Measurements from ENCODE around the gene PNPLA2.

The PNPLA2 gene, protein sequence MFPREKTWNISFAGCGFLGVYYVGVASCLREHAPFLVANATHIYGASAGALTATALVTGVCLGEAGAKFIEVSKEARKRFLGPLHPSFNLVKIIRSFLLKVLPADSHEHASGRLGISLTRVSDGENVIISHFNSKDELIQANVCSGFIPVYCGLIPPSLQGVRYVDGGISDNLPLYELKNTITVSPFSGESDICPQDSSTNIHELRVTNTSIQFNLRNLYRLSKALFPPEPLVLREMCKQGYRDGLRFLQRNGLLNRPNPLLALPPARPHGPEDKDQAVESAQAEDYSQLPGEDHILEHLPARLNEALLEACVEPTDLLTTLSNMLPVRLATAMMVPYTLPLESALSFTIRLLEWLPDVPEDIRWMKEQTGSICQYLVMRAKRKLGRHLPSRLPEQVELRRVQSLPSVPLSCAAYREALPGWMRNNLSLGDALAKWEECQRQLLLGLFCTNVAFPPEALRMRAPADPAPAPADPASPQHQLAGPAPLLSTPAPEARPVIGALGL

GRCh38 chr11:818396-819128, at the start of gene PNPLA2:
Gene PNPLA2 (plus strand): TSS chr11:818914. CDS start chr11:819719, 805 bp downstream.
- no peak for DNase-seq (ENCODE audit: low read depth)

GRCh38 chr11:769887-770641, 48.6 kb upstream of the PNPLA2 start:
- DNase-seq (ENCODE audit: low read depth) = no peak

- DNase-seq (ENCODE audit: low read depth) = no peak
These were observed 47.8 kb upstream of the PNPLA2 start for GRCh38 chr11:770642-771616.

GRCh38 chr11:771617-772204, 47.0 kb upstream of the PNPLA2 start:
- no peak for DNase-seq (ENCODE audit: low read depth)

DNA sequence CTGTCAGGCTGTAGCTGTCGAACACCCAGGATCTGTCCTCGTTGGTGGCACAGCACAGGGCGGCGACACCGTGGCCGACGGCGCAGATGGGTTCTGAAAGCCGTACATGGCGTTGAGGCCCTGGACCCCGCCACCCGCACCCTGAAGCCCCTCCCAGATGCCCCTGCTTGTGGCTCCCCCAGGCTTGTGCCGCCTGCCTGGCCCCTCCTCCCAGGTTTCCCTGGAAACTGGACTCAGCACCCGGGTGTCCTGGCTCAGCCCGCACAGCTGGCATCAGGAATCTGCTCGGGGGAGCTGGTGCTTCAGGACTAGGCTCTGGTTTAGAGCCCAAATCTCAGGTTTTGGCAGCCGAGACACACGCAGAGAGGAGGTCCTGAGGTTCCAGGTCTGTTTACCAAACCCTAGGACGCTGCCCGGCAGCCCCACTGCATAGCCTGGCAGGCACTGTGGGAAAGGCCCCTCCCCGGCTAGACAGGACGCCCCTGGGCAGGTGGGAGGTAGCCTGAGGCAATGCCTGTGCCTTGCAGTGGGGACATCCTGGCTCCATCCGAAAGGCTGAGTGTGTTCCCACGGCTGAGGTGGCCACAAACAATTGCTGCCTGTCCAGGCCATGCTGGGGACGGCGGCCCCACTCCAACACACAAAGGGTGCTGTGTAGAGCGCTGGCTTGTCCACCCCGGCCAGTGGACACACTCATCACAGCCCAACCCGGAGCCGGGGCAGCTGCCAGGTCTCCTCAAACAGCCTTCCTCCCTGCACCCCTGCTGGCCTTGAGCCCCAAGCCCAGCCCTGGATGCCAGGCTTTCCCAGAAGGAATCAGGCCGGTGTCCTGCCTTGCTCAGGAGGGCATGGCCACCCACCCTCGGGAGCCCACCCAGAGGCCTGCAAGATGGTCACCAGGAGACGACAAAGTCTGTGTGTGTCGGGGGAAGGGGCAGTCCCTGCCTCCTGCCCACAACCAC, 46.0 kb upstream of the PNPLA2 start:
- DNase-seq (ENCODE audit: low read depth) = no peak

GRCh38 chr11:773425-773824, 45.3 kb upstream of the PNPLA2 start:
- no peak for DNase-seq (ENCODE audit: low read depth)

DNA sequence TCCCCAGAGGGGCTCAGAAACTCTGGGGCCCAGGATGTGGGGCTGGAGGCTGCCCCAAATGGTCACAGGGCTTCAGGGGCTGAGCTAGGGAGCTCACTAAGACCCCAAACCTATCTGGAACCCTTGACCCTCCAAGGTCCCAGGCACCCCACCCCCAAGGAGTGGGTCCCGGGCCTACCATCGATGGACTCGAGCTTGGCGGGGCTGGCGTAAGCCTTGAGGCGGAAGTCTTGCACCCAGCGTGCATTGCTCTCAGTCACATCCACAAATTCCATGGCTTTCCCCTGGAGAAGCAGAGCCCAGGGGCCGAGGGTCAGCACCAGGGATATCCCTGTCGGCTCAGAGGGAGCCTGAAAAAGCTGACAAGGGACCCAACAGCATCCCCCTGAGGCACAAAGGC, 44.9 kb upstream of the PNPLA2 start:
- no peak for DNase-seq (ENCODE audit: low read depth)

DNA sequence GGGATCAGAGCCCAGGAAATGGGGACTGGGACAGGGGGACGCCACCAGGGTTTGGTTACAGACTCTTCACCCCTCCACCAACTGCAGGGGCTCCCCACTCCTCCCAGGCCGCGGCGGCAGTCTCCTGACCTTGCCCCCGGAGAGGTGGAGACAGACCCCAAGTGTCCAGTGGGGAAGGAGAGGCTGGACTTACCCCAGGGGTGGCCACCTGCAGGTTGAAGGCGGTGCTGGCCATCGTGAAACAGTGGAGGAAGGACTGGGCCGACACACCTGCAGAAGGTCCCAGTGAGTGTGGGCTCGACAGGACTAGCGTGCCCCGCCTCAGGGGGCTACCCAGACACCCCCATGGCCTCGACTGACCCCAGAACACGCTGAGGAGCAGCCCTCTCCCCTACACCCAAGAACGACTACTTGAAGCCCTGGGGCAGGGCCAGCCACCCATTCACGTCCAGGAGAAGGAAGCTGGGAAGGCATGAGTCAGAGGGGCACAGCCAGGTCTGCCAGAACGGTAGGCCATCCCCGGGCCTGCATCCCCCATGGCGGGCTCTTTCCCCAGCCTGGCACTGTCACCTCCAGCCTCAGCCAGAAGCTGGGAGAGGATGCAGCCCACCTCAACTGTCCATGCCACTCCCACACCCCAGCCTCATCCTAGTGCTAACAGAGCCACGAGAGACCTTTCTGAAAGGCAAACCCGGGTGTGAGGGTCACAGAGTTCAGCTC, 43.7 kb upstream of the PNPLA2 start:
- DNase-seq (ENCODE audit: low read depth) = no peak

- DNase-seq (ENCODE audit: low read depth) = no peak
These were observed 42.5 kb upstream of the PNPLA2 start for GRCh38 chr11:776263-776560.

GRCh38 chr11:776561-777287, 42.0 kb upstream of the PNPLA2 start:
- DNase-seq (ENCODE audit: low read depth) = no peak

DNA sequence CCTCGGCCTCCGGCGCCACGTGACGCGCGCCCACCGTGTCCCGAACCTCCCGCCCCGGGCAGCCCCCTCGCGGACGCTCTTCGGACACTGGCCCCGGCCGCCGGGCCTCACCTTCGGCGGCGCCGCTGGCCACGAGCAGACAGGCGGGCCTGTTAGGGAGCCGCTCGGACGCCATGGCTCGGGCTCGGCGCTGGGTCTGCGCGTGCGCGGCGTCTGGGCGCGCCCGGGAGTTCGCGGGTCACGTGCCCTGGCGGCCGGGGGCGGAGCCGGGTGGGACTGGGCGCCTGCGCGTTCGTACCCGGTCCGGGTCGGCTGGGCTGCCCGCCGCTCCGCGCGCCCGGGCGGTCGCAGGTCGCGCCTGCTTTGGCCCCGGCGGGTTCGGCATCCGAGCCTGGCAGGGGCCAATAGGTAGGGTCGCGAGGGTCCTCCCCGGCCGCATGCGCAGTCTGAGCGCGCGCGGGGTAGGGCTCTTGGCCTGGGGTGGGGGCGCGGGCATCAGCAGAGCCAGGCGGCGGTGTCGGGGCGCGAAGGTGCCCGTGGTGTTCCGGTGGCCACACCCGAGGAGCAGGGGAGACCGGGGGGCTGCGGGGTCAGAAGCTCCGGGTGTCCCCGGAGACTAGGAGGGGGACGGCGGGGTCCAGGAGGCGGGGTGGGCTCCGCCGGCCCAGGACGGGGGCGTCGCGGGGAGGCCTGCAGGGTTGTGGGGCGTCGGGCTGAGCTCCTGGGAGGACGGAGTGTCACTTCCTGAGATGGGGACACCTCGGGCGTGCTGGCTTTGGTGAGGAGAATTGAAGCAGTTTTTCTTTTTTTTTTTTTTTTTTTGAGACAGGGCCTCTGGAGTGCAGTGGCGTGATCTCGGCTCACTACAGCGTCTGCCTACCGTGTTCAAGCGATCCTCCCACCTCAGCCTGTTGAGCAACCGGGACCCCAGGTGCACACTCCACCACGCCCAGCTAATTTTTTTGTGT, 41.1 kb upstream of the PNPLA2 start, which contains the start of gene GATD1:
GATD1 (minus strand) TSS at position 200 of the 968 bp plus-strand sequence; CDS start at position 175, 25 bp downstream.
- DNase-seq (ENCODE audit: low read depth) = peak; percentile 73

- DNase-seq (ENCODE audit: low read depth) = no peak
These were observed 39.4 kb upstream of the PNPLA2 start for GRCh38 chr11:778976-779954.

GRCh38 chr11:779955-780532, 38.7 kb upstream of the PNPLA2 start:
- no peak for DNase-seq (ENCODE audit: low read depth)

- no peak for DNase-seq (ENCODE audit: low read depth)
These were observed 36.2 kb upstream of the PNPLA2 start for GRCh38 chr11:782264-783174.

All from stromal cell of bone marrow (primary cell).